IMR-90 (cell line): ENCODE results near the gene FSTL3. TPM values are rescaled to one million over a fixed set of nuclear protein-coding genes. Genes with fewer than 3 reads are reported as not detected.

ENCODE experiments used
- RAD21 ChIP-seq: IDR thresholded peaks from 2 replicates; pipeline ENCODE4 v1.6.1; 2012; ENCODE audit warnings: low read length, improper control_type of control experiment
- polyA plus RNA-seq, 3 experiments: library from polyadenylated mRNA; depleted of rRNA; stranded (reverse); fragments of >200 nt; gene quantifications; 2 replicates each; pipeline ENCODE4 v1.2.3, GENCODE V29; 2012; ENCODE audit warnings: low replicate concordance in 1 of 3
- total RNA-seq: library from RNA; depleted of rRNA; stranded (reverse); fragments of >200 nt; gene quantifications from 2 replicates; pipeline ENCODE4 v1.2.3, GENCODE V29; 2012
- TF ChIP-seq, protein P1 (sequence below): conservative IDR thresholded peaks from 2 replicates; pipeline ENCODE4 v1.5.1; 2012; ENCODE audit warnings: mild to moderate bottlenecking, low read depth, low read length, improper control_type of control experiment

Gene FSTL3
- total and polyA plus RNA-seq, 2 of the 4 experiments (the other 2 are of a cell fraction) = 32.3 to 76.9 TPM

GRCh38 chr19:633068-633785 lies 43.0 kb upstream of the FSTL3 start, which contains the start of gene POLRMT (continued):
- TF ChIP-seq, protein P1, sequence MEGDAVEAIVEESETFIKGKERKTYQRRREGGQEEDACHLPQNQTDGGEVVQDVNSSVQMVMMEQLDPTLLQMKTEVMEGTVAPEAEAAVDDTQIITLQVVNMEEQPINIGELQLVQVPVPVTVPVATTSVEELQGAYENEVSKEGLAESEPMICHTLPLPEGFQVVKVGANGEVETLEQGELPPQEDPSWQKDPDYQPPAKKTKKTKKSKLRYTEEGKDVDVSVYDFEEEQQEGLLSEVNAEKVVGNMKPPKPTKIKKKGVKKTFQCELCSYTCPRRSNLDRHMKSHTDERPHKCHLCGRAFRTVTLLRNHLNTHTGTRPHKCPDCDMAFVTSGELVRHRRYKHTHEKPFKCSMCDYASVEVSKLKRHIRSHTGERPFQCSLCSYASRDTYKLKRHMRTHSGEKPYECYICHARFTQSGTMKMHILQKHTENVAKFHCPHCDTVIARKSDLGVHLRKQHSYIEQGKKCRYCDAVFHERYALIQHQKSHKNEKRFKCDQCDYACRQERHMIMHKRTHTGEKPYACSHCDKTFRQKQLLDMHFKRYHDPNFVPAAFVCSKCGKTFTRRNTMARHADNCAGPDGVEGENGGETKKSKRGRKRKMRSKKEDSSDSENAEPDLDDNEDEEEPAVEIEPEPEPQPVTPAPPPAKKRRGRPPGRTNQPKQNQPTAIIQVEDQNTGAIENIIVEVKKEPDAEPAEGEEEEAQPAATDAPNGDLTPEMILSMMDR = 0 out of 2 replicates have a peak, but pooled peaks have one; percentile 19
- TF ChIP-seq RAD21 = no peak
